Gastrocnemius medialis (tissue), 4 donors: Measurements from ENCODE around the gene TOR4A. TPM values are rescaled to one million over a fixed set of nuclear protein-coding genes. Genes with fewer than 3 reads are reported as not detected.

Experiments used
- ATAC-seq, 2 donors: fragments of 150-250 bp; one replicate each; pipeline ENCODE4 v1.9.1; 2016
- DNase-seq, 2 donors: peaks; one replicate each; pipeline ENCODE4 v3.0.0-alpha.2; 2019
- H3K27ac ChIP-seq, 4 donors: fragments of 200-600 bp; sonication (generic); 1 replicate in 1 of 4; 2 replicates in 3 of 4; pipeline ENCODE4 v1.5.1; 2016 to 2018; ENCODE audit warnings: mild to moderate bottlenecking in 2 of 4, moderate library complexity in 1 of 4
- H3K27me3 ChIP-seq, 3 donors: fragments of 200-600 bp; sonication (generic) in 2 of 3; 1 replicate in 1 of 3; 2 replicates in 2 of 3; pipeline versions ENCODE4 v1.5.1 to v1.6.0; 2016 to 2019; ENCODE audit warnings: mild to moderate bottlenecking in 1 of 3, moderate library complexity in 1 of 3
- H3K36me3 ChIP-seq, 2 donors: fragments of 200-600 bp; sonication (generic) in 1 of 2; one replicate each; pipeline ENCODE4 v1.5.1; 2017 to 2018
- H3K4me1 ChIP-seq, 2 donors: fragments of 200-600 bp; sonication (generic) in 1 of 2; one replicate each; pipeline ENCODE4 v1.5.1; 2016 to 2017; ENCODE audit warnings: mild to moderate bottlenecking in 2 of 2
- H3K4me3 ChIP-seq, 4 donors: fragments of 200-600 bp; sonication (generic) in 3 of 4; 1 replicate in 1 of 4; 2 replicates in 3 of 4; pipeline ENCODE4 v1.5.1; 2016 to 2019; ENCODE audit warnings: mild to moderate bottlenecking in 2 of 4
- H3K9me3 ChIP-seq, 3 donors: fragments of 200-600 bp; sonication (generic) in 2 of 3; 1 replicate in 1 of 3; 2 replicates in 2 of 3; pipeline ENCODE4 v1.5.1; 2016 to 2019
- POLR2A ChIP-seq, 2 donors: fragments of 450-650 bp; IDR thresholded peaks; one replicate each; pipeline ENCODE4 v1.6.1; 2017; ENCODE audit warnings: antibody characterized with exemption in 2 of 2, mild to moderate bottlenecking in 2 of 2, moderate library complexity in 2 of 2
- in situ Hi-C, 4 donors: fragments of 200-750 bp; cut with MboI; loops; one replicate each; pipeline versions ENCODE4 v1.15.0 to v1.8.0; 2017; ENCODE audit warnings: low sequenced_read_pairs in 4 of 4
- intact Hi-C: fragments of 100-400 bp; cut with DNase I; formaldehyde crosslinking; loops from one replicate; pipeline ENCODE4 v1.15.1; 2023; ENCODE audit warnings: low total_unique reads
- total RNA-seq, 4 donors: library from RNA; depleted of rRNA; stranded (reverse); fragments of >200 nt; gene quantifications; one replicate each; pipeline versions ENCODE4 v1.1.0 to v1.2.3, GENCODE V29; 2016
- TF ChIP-seq, protein P1 (sequence below), 5 experiments: fragments of 450-650 bp in 3 of 5; fragments of 200-600 bp in 2 of 5; sonication (generic) in 2 of 5; IDR thresholded peaks in 4 of 5; conservative IDR thresholded peaks in 1 of 5; 1 replicate in 4 of 5; 2 replicates in 1 of 5; pipeline ENCODE4 v1.5.1; 2016 to 2019; ENCODE audit warnings: antibody characterized with exemption in 5 of 5, mild to moderate bottlenecking in 3 of 5, moderate library complexity in 3 of 5

Gene TOR4A
- total RNA-seq, 4 donors from 2014 or later, result 1.2 to 2.8 (median 1.7) TPM

- no peaks in the 10 kb centered on the region for H3K9me3 ChIP-seq
- peaks cover 13 to 30% of the 10 kb centered on the region in 2 donors for H3K4me1 ChIP-seq
- peaks cover 12 to 33% (median 28%) of the 10 kb centered on the region in 3 donors for H3K27me3 ChIP-seq
- ATAC-seq (no peak), DNase-seq (no peak)
- H3K36me3 ChIP-seq, result no peaks in the 10 kb centered on the region
- H3K4me3 ChIP-seq, result no peak overlapping the region
- TF ChIP-seq, protein P1, sequence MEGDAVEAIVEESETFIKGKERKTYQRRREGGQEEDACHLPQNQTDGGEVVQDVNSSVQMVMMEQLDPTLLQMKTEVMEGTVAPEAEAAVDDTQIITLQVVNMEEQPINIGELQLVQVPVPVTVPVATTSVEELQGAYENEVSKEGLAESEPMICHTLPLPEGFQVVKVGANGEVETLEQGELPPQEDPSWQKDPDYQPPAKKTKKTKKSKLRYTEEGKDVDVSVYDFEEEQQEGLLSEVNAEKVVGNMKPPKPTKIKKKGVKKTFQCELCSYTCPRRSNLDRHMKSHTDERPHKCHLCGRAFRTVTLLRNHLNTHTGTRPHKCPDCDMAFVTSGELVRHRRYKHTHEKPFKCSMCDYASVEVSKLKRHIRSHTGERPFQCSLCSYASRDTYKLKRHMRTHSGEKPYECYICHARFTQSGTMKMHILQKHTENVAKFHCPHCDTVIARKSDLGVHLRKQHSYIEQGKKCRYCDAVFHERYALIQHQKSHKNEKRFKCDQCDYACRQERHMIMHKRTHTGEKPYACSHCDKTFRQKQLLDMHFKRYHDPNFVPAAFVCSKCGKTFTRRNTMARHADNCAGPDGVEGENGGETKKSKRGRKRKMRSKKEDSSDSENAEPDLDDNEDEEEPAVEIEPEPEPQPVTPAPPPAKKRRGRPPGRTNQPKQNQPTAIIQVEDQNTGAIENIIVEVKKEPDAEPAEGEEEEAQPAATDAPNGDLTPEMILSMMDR (IDR thresholded peaks at IDR 0.05 in 4 of 5, conservative IDR thresholded peaks at IDR 0.05 in 1 of 5), result no peak
- TF ChIP-seq POLR2A (IDR thresholded peaks at IDR 0.05), result no peak
- intact Hi-C loops (no loop called here), in situ Hi-C loops (no loop called here)
- no peak overlapping the region for H3K27ac ChIP-seq
These were observed 32.1 kb downstream of the TOR4A start for GRCh38 chr9:137309368-137310188.

DNA sequence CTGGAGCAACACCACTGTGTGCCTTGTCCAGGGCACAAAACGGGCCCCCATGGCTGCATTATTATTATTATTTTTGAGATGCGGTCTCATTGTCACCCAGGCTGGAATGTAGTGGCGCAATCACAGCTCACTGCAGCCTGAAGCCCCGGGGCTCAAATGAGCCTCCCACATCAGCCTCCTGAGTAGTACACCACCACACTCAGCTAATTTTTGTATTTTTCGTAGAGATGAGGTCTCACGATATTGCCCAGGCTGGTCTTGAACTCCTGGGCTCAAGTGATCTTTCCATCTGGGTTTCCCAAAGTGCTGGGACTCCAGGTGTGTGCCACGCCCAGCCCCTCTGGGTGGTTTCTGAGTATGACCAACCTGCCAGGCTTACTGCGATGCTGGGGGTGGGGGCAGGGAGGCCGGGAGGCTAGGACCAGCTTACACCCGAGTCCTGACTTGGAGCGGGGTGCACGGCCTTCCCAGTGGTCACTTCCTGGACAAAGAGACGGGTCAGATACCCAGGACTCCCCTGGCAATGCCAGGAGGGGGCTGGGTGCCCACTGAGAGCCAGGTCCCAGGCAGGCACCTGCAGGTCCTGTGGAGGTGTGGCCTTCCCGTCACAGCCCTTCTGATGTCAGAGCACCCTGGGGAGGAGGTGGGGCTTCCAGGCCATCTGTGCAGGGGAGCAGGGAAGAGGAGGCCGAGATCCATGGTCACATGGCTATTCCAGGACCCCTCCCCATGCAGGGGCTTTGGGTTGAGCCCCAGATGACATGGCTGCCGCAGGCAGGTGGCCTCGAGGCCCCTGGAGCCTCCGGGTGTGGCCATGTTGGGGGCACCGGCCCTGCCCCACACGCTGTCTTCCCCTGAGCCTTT is 32.9 kb downstream of the TOR4A start:
- H3K4me1 ChIP-seq, result peaks cover 4 to 28% of the 10 kb centered on the region in 2 donors
- no peak overlapping the region for H3K27ac ChIP-seq
- in situ Hi-C loops, result no loop called here
- TF ChIP-seq POLR2A (IDR thresholded peaks at IDR 0.05), result no peak
- TF ChIP-seq, protein P1 (IDR thresholded peaks at IDR 0.05 in 4 of 5, conservative IDR thresholded peaks at IDR 0.05 in 1 of 5), result no peak
- DNase-seq, result no peak
- no peak for ATAC-seq
- H3K27me3 ChIP-seq, result peaks cover 15 to 37% (median 28%) of the 10 kb centered on the region in 3 donors
- no peaks in the 10 kb centered on the region for H3K36me3 ChIP-seq
- intact Hi-C loops, result no loop called here
- no peak overlapping the region for H3K4me3 ChIP-seq
- no peaks in the 10 kb centered on the region for H3K9me3 ChIP-seq

- in situ Hi-C loops, result no loop called here
- no peaks in the 10 kb centered on the region for H3K9me3 ChIP-seq
- H3K27me3 ChIP-seq, result peaks cover 11 to 31% (median 30%) of the 10 kb centered on the region in 3 donors
- no peak overlapping the region for H3K27ac ChIP-seq
- intact Hi-C loops, result no loop called here
- H3K36me3 ChIP-seq, result no peaks in the 10 kb centered on the region
- TF ChIP-seq, protein P1 (IDR thresholded peaks at IDR 0.05 in 4 of 5, conservative IDR thresholded peaks at IDR 0.05 in 1 of 5), result no peak
- TF ChIP-seq POLR2A (IDR thresholded peaks at IDR 0.05), result no peak
- H3K4me3 ChIP-seq, result no peak overlapping the region
- DNase-seq, result no peak
- no peak for ATAC-seq
- H3K4me1 ChIP-seq, result peaks cover 0 to 18% of the 10 kb centered on the region in 2 donors
These were observed 33.9 kb downstream of the TOR4A start for GRCh38 chr9:137311171-137311985.

GRCh38 chr9:137311986-137312851 is 34.7 kb downstream of the TOR4A start:
- H3K4me1 ChIP-seq, result peaks cover 0 to 10% of the 10 kb centered on the region in 2 donors
- H3K27ac ChIP-seq, result no peak overlapping the region
- H3K36me3 ChIP-seq, result no peaks in the 10 kb centered on the region
- in situ Hi-C loops (no loop called here), intact Hi-C loops (no loop called here)
- ATAC-seq (no peak), DNase-seq (no peak)
- peaks cover 12 to 32% (median 30%) of the 10 kb centered on the region in 3 donors for H3K27me3 ChIP-seq
- H3K9me3 ChIP-seq, result no peaks in the 10 kb centered on the region
- TF ChIP-seq POLR2A (IDR thresholded peaks at IDR 0.05), result no peak
- H3K4me3 ChIP-seq, result no peak overlapping the region
